WTC11 (cell line): ENCODE measurements around the gene KCNMA1. TPM values are rescaled to one million over a fixed set of nuclear protein-coding genes. Genes with fewer than 3 reads are reported as not detected.

ENCODE experiments used
- ATAC-seq: fragments of 200-7000 bp; cut with Tn5 transposase; 2 replicates; pipeline ENCODE4 v1.10.0; 2021; ENCODE audit warnings: mild to moderate bottlenecking, moderate library complexity
- CTCF ChIA-PET: fragments of 300-600 bp; sonication (Branson Sonifier 250); formaldehyde crosslinking; loops from one replicate; lab custom pipeline; 2021; ENCODE audit warnings: antibody characterized with exemption; lab: Charles Lee
- POLR2A ChIA-PET: fragments of 350-600 bp; sonication (Branson Sonifier 250); formaldehyde crosslinking; loops from one replicate; lab custom pipeline; 2021; ENCODE audit warnings: antibody characterized with exemption; lab: Charles Lee
- DNase-seq: peaks from one replicate; pipeline ENCODE4 v3.0.0; 2021; ENCODE audit warnings: low spot score
- H3K27ac Mint-ChIP-seq: 2 replicates; pipeline ENCODE4 v1.8.0; 2021; ENCODE audit warnings: mixed read lengths
- H3K27me3 Mint-ChIP-seq: 2 replicates; pipeline ENCODE4 v1.8.0; 2021; ENCODE audit warnings: low read depth, mild to moderate bottlenecking, moderate library complexity, mixed read lengths
- H3K36me3 Mint-ChIP-seq: 2 replicates; pipeline ENCODE4 v1.8.0; 2021; ENCODE audit warnings: mixed read lengths
- H3K4me1 Mint-ChIP-seq: 2 replicates; pipeline ENCODE4 v1.8.0; 2022; ENCODE audit warnings: mixed read lengths
- H3K4me3 Mint-ChIP-seq: 2 replicates; pipeline ENCODE4 v1.8.0; 2021; ENCODE audit warnings: mild to moderate bottlenecking, moderate library complexity, mixed read lengths
- H3K9me3 Mint-ChIP-seq: 2 replicates; pipeline ENCODE4 v1.8.0; 2021; ENCODE audit warnings: mixed read lengths
- ARID4B ChIP-seq: sonication (generic); formaldehyde crosslinking; IDR thresholded peaks from 2 replicates; pipeline ENCODE4 v1.8.0; 2023; ENCODE audit warnings: missing genetic modification reagents, mild to moderate bottlenecking, borderline replicate concordance
- ATF3 ChIP-seq: sonication (generic); formaldehyde crosslinking; conservative IDR thresholded peaks from 2 replicates; pipeline ENCODE4 v1.8.1; 2022; ENCODE audit warnings: mild to moderate bottlenecking, missing genetic modification reagents
- ATF6 ChIP-seq: sonication (generic); formaldehyde crosslinking; IDR thresholded peaks from 2 replicates; pipeline ENCODE4 v1.8.1; 2023; ENCODE audit warnings: mild to moderate bottlenecking, missing genetic modification reagents
- CDX4 ChIP-seq: fragments of 250-450 bp; sonication (Bioruptor Pico); IDR thresholded peaks from 2 replicates; pipeline ENCODE4 v1.9.0; 2021; ENCODE audit warnings: moderate library complexity, mild to moderate bottlenecking, inconsistent platforms, borderline replicate concordance
- CTCF ChIP-seq: fragments of 200-600 bp; IDR thresholded peaks from 2 replicates; pipeline ENCODE4 v1.8.0; 2022; ENCODE audit warnings: antibody characterized with exemption
- FOXK1 ChIP-seq: sonication (generic); formaldehyde crosslinking; IDR thresholded peaks from 2 replicates; pipeline ENCODE4 v1.8.0; 2022; ENCODE audit warnings: mild to moderate bottlenecking, moderate library complexity, missing genetic modification reagents
- FOXP4 ChIP-seq: sonication (generic); formaldehyde crosslinking; IDR thresholded peaks from 2 replicates; pipeline ENCODE4 v1.8.0; 2022; ENCODE audit warnings: mild to moderate bottlenecking, missing genetic modification reagents
- GRHL2 ChIP-seq: fragments of 250-450 bp; sonication (Bioruptor Pico); IDR thresholded peaks from 2 replicates; pipeline ENCODE4 v1.8.0; 2022; ENCODE audit warnings: mild to moderate bottlenecking, moderate library complexity; ENCODE audit not compliant: insufficient replicate concordance, severe bottlenecking
- HMGXB4 ChIP-seq: sonication (generic); formaldehyde crosslinking; IDR thresholded peaks from 2 replicates; pipeline ENCODE4 v1.8.1; 2023; ENCODE audit warnings: mild to moderate bottlenecking, moderate library complexity, missing genetic modification reagents
- JAZF1 ChIP-seq: fragments of 250-450 bp; sonication (Bioruptor Pico); IDR thresholded peaks from 2 replicates; pipeline ENCODE4 v1.9.0; 2021; ENCODE audit warnings: moderate library complexity, mild to moderate bottlenecking, inconsistent platforms
- MLX ChIP-seq: sonication (generic); formaldehyde crosslinking; IDR thresholded peaks from 2 replicates; pipeline ENCODE4 v1.8.1; 2023; ENCODE audit warnings: mild to moderate bottlenecking, missing genetic modification reagents, moderate library complexity
- NFATC4 ChIP-seq: fragments of 250-450 bp; sonication (Bioruptor Pico); IDR thresholded peaks from 2 replicates; pipeline ENCODE4 v1.9.0; 2021; ENCODE audit warnings: mild to moderate bottlenecking
- NR2C2 ChIP-seq: sonication (generic); formaldehyde crosslinking; IDR thresholded peaks from 2 replicates; pipeline ENCODE4 v1.8.0; 2022; ENCODE audit warnings: mild to moderate bottlenecking, missing genetic modification reagents
- RORB ChIP-seq: fragments of 250-450 bp; sonication (Bioruptor Pico); IDR thresholded peaks from 2 replicates; pipeline ENCODE4 v1.9.0; 2021; ENCODE audit warnings: mild to moderate bottlenecking
- TEAD1 ChIP-seq: sonication (generic); formaldehyde crosslinking; IDR thresholded peaks from 2 replicates; pipeline ENCODE4 v1.8.0; 2022; ENCODE audit warnings: mild to moderate bottlenecking, missing genetic modification reagents
- ZNF532 ChIP-seq: fragments of 250-450 bp; sonication (Bioruptor Pico); IDR thresholded peaks from 2 replicates; pipeline ENCODE4 v1.9.0; 2021; ENCODE audit warnings: mild to moderate bottlenecking, borderline replicate concordance
- total RNA-seq: library from RNA; stranded (reverse); gene quantifications from 3 replicates; pipeline ENCODE4 v1.2.3, GENCODE V29; 2021

KCNMA1 gene
- total RNA-seq, 1 experiment from 2014 or later = 7.3 TPM

GRCh38 chr10:77546042-77546441, 91.6 kb downstream of the KCNMA1 start:
- DNase-seq (no peak), ATAC-seq (no peak)
- POLR2A ChIA-PET = no interaction called here
- CTCF ChIA-PET = no interaction called here
- Mint-ChIP-seq H3K4me3 (no peak overlapping the region), H3K27ac (no peak overlapping the region), H3K9me3 (peaks cover 12% of the 10 kb centered on the region)
- no peak for TF ChIP-seq JAZF1 (CRISPR knock-in tag)
- TF ChIP-seq ARID4B (CRISPR knock-in tag) = no peak
- TF ChIP-seq FOXK1 (CRISPR knock-in tag) = no peak
- TF ChIP-seq HMGXB4 (CRISPR knock-in tag) = no peak
- no peak for TF ChIP-seq MLX (CRISPR knock-in tag)
- no peak for TF ChIP-seq ATF6 (CRISPR knock-in tag)
- TF ChIP-seq CTCF = no peak
- TF ChIP-seq FOXP4 (CRISPR knock-in tag) = no peak
- no peak for TF ChIP-seq NR2C2 (CRISPR knock-in tag)
- TF ChIP-seq RORB (CRISPR knock-in tag) = no peak
- no peak for TF ChIP-seq CDX4 (CRISPR knock-in tag)
- no peak for TF ChIP-seq NFATC4 (CRISPR knock-in tag)
- no peak for TF ChIP-seq TEAD1
- no peak for TF ChIP-seq ATF3 (CRISPR knock-in tag)
- no peak for TF ChIP-seq ZNF532 (CRISPR knock-in tag)
- TF ChIP-seq GRHL2 = no peak
- TF ChIP-seq, all 79 proteins: peak for 0
- Mint-ChIP-seq H3K4me1 (no peaks in the 10 kb centered on the region; the same call in 1 of the 2 replicates), H3K27me3 (no peaks in the 10 kb centered on the region), H3K36me3 (no peaks in the 10 kb centered on the region)
